ENCODE measurements around the gene TEX2. TPM values are rescaled to one million over a fixed set of nuclear protein-coding genes. Genes with fewer than 3 reads are reported as not detected.
"Not testable (repeated sequence)": the region's sequence is repeated elsewhere in the genome, so short reads cannot be mapped to it uniquely, and the experiment has no call there.

Gene TEX2
- total RNA-seq, 1 experiment from 2014 or later, result 35.1 TPM

DNA sequence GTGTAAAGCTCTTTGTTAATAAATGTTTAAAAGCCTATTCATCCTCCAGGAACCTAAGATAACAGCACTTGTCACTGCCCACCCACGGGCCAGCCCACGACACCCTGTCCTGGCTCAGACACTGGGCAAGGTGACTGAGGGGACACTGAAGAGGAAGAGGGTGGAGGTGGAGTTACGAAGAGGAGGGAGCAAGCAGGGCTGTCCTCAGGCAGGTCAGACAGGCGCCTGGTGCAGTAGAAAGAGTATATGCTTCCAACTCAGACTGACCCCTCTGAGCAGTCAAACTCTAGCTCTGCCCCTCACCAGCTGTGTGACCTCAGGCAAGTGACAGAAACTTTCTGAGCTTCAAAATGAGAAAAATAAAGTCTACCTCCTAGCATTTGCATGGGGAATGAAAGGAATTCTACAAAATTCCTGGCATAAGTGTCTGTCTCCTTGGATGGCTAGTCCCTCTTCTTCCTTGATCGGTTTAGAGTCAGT lies 22.8 kb downstream of the TEX2 start:
- DNase-seq (ENCODE audit: low read depth), result no peak

- not testable (repeated sequence) for DNase-seq (ENCODE audit: low read depth)
These were observed 24.6 kb downstream of the TEX2 start for GRCh38 chr17:64238449-64238848.

DNA sequence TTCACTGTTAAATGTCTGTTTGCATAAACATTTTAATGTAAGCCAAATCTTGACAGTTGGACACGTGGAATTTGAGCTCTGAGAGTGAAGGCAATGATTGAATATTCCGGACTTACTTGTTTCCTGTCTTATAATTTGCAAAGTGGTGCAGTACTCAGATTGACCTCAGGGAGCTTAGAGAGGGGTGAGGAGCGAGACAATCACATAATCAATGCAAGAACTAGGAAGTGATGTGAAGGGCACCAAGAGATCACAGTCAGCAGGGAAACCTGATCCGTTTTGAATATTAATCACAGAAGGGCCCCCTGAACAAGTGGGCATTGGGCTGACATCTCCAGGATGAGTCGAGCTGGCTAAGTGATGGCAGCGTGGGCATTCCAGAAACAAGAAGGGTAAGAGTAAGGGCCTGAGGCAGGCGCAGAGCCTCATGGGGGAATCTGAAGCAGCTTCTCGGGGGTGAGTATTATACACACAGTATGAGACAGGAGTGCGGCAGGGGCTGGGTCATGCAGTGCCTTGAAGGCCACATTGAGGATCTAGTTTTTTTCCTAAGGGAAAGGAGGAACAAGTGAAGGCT lies 26.1 kb downstream of the TEX2 start:
- no peak for DNase-seq (ENCODE audit: low read depth)

- no peak for DNase-seq (ENCODE audit: low read depth)
These were observed 28.1 kb downstream of the TEX2 start for GRCh38 chr17:64234961-64235360.

DNA sequence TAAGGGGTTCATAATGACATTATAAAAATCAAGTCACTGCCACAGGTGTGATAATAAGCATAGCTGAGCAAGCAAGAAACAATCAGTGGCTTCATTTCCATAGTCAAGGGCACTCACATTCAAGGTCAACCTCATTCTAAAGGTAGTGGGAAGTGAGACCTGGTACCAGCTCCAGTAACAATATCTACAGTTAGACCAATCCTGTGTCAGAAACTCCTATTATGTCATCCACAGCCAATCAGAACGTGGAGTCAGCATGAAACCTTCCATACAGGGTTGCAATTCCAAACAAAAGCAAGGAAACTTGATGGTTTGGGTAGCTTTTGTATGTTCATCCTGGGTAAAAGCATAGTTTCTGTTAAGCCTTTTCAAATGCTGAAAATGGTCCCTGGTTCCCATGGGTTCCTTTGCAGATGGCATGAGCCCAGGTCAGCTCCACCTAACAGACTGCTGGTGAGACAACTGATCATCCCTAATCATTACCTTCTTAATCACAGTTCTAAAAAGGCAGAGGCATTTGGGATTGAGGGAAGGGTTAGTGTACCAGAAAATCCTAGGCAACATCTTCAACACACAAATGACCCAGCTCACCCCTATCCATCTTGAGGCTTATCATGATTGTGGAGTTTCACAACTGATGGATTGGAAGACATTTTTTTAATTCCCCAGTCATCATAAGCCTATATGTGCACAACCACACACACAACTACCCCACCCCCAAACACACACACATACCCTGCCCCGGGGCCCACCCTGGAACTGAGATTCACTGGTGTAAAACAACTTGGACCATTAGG lies 30.4 kb downstream of the TEX2 start:
- no peak for DNase-seq (ENCODE audit: low read depth)

GRCh38 chr17:64231567-64232141 lies 31.4 kb downstream of the TEX2 start:
- no peak for DNase-seq (ENCODE audit: low read depth)

DNA sequence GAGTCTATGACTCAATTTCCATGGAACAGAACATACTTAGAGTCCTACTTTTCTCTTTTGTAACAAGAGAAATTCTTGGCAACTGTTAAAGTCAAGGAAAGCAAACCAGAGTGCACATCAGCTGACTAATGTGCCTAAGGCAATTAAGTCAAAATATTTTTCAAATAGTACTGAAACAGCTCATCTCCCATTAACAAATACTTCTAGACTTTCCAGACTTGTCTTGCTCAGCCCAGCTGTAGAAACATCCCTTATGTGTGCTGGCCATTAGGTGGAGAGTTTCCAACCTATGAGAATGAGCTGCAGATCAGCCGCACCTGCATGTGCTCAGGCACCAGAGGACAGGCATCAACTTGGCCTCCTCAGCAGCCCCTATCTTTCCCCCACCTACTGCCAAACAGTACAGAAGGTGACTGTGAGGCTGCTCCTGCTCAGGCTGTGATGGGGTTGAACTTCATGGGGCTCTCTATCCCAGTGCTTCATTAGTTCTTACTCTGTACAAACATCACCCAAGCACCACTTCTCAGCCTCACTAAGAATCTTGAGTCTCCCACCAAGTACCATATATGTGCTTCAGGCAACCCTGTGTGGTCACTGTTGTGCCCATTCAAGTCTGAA lies 32.2 kb downstream of the TEX2 start:
- peak; percentile 81 for DNase-seq (ENCODE audit: low read depth)

GRCh38 chr17:64229815-64230728 lies 33.0 kb downstream of the TEX2 start:
- no peak for DNase-seq (ENCODE audit: low read depth)

GRCh38 chr17:64226132-64226531 lies 36.9 kb downstream of the TEX2 start:
- DNase-seq (ENCODE audit: low read depth), result no peak

- DNase-seq (ENCODE audit: low read depth), result no peak
These were observed 37.6 kb downstream of the TEX2 start for GRCh38 chr17:64225410-64225809.

GRCh38 chr17:64223931-64224629 lies 39.0 kb downstream of the TEX2 start:
- DNase-seq (ENCODE audit: low read depth), result no peak

- no peak for DNase-seq (ENCODE audit: low read depth)
These were observed 39.8 kb downstream of the TEX2 start for GRCh38 chr17:64223283-64223682.

DNA sequence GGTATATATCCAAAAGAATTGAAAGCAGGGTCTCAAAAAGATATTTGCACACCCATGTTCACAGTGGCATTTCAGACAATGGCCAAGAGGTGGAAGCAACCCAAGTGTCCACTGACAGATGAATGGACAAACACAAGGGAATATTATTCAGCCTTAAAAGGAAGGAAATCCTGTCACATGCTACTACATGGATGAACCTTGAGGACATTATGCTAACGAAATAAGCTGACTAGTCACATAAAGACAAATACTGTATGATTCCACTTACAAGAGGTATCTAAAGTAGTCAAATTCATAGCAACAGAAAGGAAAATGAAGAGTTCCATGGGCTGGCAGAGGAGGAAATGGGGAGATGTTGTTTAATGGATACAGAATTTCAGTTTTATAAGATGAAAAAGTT lies 41.4 kb downstream of the TEX2 start:
- no peak for DNase-seq (ENCODE audit: low read depth)

- not testable (repeated sequence) for DNase-seq (ENCODE audit: low read depth)
These were observed 42.5 kb downstream of the TEX2 start for GRCh38 chr17:64220604-64221003.

- DNase-seq (ENCODE audit: low read depth), result no peak
These were observed 43.5 kb downstream of the TEX2 start for GRCh38 chr17:64219571-64219970.

DNA sequence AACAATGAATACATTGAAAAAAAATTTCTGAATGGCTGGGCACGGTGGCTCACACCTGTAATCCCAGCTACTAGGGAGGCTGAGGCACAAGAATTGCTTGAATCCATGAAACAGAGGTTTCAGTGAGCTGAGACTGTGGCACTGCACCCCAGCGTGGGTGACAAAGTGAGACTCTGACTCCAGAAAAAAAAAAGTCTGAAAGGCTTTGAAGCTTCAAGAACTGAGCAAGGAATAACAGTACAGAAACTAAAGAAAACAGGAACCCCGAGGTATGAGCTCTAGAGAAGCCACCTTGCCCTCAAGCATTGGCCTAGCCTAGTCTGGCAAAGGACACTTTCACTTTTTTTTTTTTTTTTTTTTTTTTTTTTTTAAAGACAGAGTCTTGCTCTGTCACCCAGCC lies 45.0 kb downstream of the TEX2 start:
- no peak for DNase-seq (ENCODE audit: low read depth)

- DNase-seq (ENCODE audit: low read depth), result no peak
These were observed 45.8 kb downstream of the TEX2 start for GRCh38 chr17:64217249-64217691.

DNA sequence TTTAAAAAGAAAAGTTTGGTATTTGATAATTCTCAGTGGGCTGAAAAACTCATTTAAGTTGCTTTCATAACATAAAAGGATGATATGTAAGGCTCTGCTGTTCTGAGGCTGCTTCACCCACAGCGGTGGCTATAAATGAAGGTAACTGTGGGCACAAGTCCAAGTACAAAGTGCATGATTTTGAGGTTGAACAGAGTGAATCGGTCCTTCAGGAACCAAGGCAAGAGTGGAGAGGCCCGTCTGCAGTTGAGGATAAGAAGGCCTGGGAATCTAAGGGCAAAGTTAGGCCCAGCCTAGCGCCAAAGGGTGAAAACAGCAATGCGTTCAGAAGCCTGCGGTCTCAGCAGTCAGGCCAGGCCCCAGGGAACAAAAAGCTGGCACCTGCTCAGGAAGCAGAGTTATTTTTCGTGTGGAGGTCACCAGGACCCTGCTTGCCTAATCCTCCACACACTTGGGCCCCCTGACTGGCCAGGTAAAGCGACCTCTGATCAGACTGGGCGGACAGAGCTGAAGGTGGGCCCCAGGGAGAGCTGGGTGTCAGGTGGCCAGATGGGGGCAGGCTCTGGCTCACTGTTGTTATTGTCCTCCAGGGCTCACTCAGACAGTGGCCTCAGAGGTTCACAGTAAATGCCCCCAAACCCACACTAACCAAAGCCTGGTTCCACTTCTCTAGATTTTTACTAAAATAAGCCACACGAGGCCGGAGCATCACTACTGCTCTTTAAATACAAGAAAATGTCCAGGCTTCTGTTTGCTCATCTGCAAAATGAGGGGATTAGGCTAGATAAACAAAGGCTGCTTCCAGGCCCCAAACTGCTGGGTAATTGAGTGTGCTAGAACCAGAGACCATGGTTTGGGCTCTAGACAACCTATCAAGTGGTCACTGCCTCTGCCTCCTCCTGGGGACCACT lies 46.5 kb downstream of the TEX2 start:
- no peak for DNase-seq (ENCODE audit: low read depth)

- DNase-seq (ENCODE audit: low read depth), result no peak
These were observed 47.1 kb downstream of the TEX2 start for GRCh38 chr17:64216000-64216337.

DNA sequence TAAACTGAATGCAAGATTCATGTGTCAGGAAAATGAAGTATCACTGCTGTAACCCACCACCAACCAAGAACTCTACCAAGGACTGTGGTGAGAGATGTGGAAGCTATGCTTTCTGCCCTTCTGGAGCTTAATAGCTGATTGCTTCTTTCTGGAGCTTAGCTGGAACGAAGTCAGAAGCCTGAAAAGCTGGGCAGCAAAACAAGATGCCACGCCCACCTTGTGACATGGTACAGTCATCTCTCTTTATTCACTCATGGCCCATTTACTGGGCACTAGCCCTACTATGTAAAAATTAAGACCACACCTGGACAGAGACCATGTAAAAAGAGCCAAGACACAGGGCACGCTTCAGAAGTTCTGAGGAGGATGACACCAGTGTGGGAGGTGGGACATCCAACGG lies 48.1 kb downstream of the TEX2 start:
- DNase-seq (ENCODE audit: low read depth), result no peak

All from LHCN-M2 (cell line).